HG03066 (cell line): Measurements from ENCODE around the gene CERS6.
A peak's percentile ranks its signal among the peaks of the same experiment; 100 is the strongest.

ENCODE experiments used
- ATAC-seq: cut with Tn5 transposase; IDR thresholded peaks from one replicate; pipeline ENCODE4 v1.9.1; 2021; ENCODE audit warnings: low read depth; ENCODE audit not compliant: unreplicated experiment

The CERS6 gene

DNA sequence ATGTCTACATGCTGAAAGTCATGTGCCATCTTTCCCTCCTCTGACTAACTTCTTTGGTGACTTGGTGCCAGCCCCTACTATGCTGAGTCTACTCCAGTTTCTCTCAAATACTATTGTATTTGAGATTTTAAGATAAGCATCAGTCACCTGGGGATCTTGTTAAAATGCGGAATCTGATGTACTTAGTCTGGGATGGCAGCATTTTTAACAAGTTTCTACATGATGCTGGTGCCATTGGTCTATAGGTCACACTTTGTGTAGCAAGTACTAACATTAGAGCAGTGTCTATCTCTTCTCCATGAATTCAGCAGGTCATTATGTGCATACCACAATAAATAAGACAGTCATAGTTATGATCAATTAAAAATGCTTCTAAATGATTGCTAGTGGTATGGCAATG, 106.9 kb downstream of the CERS6 start:
- ATAC-seq, result no peak

GRCh38 chr2:168564641-168565040, 108.6 kb downstream of the CERS6 start:
- no peak for ATAC-seq

DNA sequence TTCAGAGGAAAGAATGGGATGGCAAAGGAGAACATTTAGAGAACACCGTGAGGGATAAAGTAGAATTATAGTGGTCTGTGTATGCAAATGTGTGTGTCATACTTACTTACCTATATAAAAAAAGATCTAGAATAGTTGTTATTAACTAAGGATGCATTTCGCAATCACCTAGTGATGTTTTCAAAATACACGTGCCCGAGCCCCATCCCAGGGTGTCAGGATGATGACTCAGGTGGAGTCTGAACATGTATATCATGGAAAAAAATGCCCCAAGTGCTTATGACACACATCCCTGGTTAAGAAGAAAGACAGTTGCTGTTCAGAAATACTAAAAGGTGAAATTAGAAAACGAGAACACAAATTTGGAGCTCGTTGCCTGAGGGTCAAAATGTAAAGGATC, 109.0 kb downstream of the CERS6 start:
- no peak for ATAC-seq

DNA sequence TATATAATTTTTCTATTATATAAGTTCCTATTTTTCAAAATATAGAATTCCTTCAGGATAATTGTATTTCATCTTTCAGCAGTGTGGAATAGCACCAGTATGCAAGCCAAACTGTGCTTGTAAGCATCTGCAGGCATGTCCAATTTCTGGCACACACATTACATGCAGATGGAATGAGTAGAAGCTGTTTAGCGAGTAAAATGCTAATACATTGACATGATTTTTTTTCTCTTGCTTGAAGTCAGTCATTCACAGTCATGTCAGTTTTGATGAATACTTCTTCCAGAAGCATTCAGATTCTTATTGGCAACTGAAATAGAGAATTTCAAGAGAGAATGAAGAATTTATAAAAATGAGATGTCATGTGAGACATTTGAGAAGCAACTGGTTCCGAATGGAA, 109.4 kb downstream of the CERS6 start:
- ATAC-seq, result no peak

- ATAC-seq, result no peak
Observed at GRCh38 chr2:168566974-168567665, 111.0 kb downstream of the CERS6 start.

- ATAC-seq, result no peak
Observed at GRCh38 chr2:168567836-168568235, 111.8 kb downstream of the CERS6 start.

DNA sequence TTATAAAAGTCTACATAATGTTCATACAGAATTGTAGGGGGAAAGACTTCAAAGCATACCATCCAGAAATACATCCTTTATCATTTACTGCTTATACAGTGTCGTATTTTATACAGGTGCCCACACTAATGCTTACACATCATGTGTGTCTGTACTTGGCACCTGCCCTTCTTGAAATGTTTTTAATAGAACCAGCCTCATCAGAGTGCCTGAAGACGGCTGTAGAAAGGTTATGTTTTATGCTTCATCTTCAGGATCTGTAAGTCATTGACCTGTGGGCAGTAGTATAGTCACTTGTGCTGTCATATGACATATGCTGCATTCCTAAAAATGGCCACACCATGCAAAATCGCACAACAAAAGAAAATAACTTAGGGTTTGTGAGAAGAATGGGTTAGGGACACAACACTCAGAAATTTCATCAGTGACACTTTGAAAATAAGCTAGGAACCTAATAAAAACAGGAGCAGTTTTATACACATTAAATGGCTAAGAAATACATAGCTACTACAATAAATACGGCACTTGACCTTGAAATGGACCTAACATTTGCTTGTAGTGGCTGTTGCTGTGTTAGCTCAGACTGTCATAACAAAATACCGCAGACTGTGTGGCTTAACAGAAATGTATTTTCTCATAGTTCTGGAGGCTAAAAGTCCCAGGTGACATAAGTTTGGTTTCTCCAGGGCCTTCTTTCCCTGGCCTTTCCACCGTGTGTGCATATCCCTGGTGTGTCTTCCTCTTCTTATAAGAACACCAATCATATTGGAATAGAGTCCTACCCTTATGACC, 112.6 kb downstream of the CERS6 start:
- ATAC-seq, result no peak

DNA sequence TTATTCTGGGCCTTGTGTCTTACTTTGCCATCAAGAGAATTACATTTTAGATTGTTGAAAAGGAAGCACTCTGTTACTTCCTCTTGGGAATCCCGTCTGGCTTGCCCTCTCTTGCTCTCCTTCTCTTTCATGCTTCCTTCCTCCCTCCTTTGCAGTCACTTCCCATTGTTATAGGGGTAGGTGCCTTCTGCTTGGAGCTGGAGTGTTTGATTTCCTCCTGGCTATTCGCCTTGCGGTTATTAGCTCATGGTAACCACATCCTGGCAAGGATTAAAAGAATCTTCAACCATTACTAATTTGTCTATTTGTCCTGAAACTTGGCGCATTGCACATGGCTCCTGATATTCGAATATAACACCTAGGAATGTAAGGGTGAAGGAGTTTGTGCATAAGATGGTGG, 115.0 kb downstream of the CERS6 start:
- no peak for ATAC-seq

- no peak for ATAC-seq
Observed at GRCh38 chr2:168573128-168573903, 117.2 kb downstream of the CERS6 start.

DNA sequence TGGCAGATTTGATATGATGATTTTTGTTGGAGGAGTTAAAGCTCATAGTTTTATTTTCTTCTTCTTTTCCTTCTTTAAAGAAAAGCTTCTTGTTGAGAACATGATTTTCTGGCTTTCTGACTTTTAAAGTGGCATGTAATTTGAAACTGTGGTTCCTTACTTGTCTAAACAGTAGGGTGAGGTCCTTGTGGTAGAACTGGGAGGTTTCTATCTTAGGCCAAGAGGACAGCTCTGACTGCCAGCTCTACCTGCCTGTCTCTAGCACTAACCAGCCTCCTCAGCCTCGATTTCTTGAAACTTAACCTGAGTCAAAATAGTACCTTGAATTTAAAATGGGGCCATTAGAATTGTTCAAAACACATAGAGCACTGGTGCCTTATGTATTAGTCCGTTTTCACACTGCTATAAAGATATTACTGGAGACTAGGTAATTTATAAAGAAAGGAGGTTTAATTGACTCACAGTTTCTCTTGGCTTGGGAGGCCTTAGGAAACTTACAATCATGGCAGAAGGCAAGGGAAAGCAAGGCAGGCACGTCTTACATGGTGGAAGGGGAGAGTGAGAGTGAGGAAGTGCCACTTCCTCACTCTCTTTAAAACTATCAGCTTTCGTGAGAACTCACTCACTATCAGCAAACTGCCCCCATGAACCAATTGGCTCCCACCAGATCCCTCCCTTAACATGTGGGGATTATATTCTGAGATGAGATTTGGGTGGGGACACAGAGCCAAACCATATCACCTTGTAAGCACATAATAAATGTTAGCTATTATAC, 119.0 kb downstream of the CERS6 start:
- ATAC-seq, result no peak

DNA sequence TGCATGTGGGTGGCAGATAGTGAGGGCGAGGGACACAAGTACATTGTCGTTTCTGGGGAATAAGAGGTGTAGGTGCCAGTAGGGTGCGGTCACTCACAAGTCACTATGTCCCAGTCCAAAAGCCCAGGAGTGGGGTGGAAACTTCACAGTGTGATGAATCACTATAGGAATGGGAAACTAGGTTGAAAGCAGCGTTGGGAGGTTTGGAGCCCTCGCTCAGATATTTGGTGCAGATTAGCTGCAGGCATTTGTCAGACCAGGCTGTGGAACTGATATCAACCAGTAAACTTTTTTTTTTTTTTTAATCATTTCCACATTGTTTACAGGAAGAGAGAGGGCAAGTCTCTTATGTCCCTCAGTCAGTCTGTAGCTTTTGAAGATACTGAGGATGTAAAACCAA, 121.8 kb downstream of the CERS6 start:
- no peak for ATAC-seq

- ATAC-seq, result peak; percentile 50
Observed at GRCh38 chr2:168583064-168583709, 127.1 kb downstream of the CERS6 start.

DNA sequence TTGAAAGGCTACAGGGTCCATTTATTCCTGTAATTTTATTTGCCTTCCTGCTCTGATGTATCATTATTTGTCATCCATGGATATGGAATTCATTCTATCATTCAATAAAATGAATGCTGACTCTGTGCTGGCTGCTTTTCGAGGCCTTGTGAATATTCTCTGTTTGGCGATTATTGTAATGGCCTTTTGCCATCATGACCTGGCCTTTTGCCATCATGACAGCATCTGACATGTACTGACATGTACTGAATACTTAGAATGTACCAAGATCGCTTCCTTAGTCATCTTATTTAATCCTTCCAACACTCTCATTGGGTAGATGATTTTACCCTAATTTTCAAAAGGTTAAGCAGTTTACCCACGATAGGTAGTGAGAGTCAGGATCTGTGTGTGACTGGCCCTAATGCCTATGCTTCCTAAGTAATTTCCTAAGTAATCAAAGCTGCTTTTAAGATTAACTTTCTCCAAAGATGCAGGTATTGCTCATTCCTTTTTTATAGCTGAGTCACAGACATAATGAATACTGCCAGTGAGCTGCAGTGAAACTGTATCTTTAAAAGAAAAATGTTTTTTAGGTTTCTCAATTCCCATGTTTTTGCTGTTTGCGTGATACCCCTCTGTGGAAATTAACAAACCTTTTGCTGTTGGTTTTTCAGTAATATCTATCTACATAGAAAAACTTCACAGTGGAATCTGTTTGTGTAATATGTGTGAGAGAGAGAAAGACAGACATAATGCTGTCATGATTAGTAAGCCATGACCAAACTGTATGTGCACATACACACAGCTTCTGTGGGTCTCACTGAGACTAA, 127.8 kb downstream of the CERS6 start:
- no peak for ATAC-seq

GRCh38 chr2:168584911-168585310, 128.8 kb downstream of the CERS6 start:
- ATAC-seq, result no peak

DNA sequence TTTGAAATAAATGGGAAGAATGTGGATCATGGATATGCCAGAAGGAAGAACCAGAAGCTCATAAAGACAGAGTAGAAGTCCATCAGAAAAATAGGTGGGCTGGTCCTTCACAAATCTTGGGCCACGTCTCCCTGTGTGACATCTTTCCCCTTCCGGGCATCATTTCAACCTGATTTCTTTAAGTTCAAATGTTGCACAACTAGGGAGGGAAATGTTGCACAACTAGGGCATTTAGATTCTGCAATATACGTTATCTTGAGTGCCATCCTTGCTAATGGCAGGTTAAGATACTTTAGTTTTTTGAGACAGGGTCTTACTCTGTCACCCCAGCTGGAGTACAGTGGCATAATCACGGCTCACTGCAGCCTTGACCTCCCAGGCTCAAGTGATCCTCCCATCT, 129.6 kb downstream of the CERS6 start:
- no peak for ATAC-seq

DNA sequence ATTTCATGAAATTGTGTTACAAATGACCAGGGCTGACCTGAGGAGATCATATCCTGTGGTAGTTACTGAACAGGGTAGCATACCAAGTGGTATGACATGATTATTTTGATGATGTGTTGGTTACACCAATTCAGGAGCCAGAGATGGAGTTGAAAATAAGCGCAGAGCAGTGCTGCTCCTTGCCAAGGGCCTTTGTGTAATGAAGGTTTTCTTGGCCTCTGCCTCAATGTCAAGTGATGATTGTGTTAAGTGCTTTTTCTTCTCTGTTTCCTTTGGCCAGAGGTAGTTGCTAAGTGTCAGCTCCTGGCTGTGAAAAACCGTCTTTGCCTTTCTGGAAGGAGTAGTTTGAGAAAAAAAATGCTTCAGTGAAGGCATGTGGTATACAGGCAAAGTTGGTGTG, 131.2 kb downstream of the CERS6 start:
- no peak for ATAC-seq

GRCh38 chr2:168589236-168590211, 133.5 kb downstream of the CERS6 start:
- ATAC-seq, result no peak

DNA sequence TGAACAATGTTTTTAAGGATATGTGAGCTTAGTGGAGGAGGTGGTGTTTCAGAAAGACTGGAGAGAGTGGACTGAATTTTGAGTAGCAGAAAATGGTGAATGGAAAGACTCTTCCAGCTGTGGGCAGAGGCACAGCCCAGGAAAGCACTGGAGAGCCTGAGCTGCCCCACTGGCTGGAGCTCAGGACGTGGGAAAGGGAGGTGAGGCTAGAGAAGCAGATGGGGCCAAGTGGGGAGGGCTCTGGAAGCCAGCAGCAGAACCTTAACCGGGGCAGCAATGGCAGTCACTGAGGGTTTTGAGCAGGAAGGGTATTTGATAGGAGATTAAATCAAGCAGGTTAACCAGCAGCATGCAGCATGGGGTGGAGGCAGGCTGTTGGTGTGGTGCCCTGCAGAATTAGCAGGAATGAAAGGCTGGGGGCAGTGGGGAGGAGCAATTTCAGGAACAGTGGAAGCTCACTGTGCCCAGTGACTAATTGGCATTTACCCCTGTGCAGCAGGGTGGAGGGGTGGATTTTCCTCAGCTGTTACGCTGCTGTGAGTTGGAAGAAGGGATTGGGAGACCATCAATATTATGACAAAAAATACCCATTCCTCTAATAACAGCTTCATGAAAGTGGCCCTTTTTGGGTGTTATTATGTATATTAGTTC, 136.2 kb downstream of the CERS6 start:
- no peak for ATAC-seq
